RWPE2 (cell line): Measurements from ENCODE around the gene SLC2A9.
"Not testable (repeated sequence)": the region's sequence is repeated elsewhere in the genome, so short reads cannot be mapped to it uniquely, and the experiment has no call there.

Experiments used
- ATAC-seq: fragments of 200-7000 bp; cut with Tn5 transposase; 3 replicates; pipeline ENCODE4 v1.9.1; 2021; ENCODE audit warnings: low read depth
- DNase-seq: peaks from one replicate; pipeline ENCODE4 v3.0.0-alpha.2; 2020; ENCODE audit warnings: low spot score
- H3K27ac ChIP-seq: fragments of 450-650 bp; 2 replicates; pipeline ENCODE4 v1.5.1; 2017; ENCODE audit warnings: mild to moderate bottlenecking; ENCODE audit not compliant: poor library complexity, severe bottlenecking
- H3K27me3 ChIP-seq: fragments of 250-450 bp; sonication (Bioruptor Pico); 2 replicates; pipeline ENCODE4 v1.5.1; 2021; ENCODE audit warnings: mild to moderate bottlenecking, moderate library complexity; ENCODE audit not compliant: insufficient read depth, poor library complexity, severe bottlenecking
- H3K36me3 ChIP-seq: fragments of 250-450 bp; sonication (Bioruptor Pico); 2 replicates; pipeline ENCODE4 v1.5.1; 2020; ENCODE audit warnings: low read depth, mild to moderate bottlenecking, moderate library complexity
- H3K4me1 ChIP-seq: fragments of 250-450 bp; sonication (Bioruptor Pico); 2 replicates; pipeline ENCODE4 v1.5.1; 2021; ENCODE audit warnings: mild to moderate bottlenecking, moderate library complexity; ENCODE audit not compliant: insufficient read depth, poor library complexity, severe bottlenecking
- H3K4me3 ChIP-seq: fragments of 250-450 bp; sonication (Bioruptor Pico); 2 replicates; pipeline ENCODE4 v1.5.1; 2021; ENCODE audit warnings: mild to moderate bottlenecking, moderate library complexity; ENCODE audit not compliant: severe bottlenecking
- H3K9me3 ChIP-seq: fragments of 250-450 bp; sonication (Bioruptor Pico); 2 replicates; pipeline ENCODE4 v1.5.1; 2021; ENCODE audit warnings: mild to moderate bottlenecking, moderate library complexity; ENCODE audit not compliant: severe bottlenecking
- CTCF ChIP-seq: fragments of 450-650 bp; IDR thresholded peaks from one replicate; pipeline ENCODE4 v1.5.1; 2017; ENCODE audit warnings: mild to moderate bottlenecking, moderate library complexity; ENCODE audit not compliant: poor library complexity, severe bottlenecking

Gene SLC2A9

GRCh38 chr4:9808077-9808476 is 213.2 kb downstream of the SLC2A9 start:
- no peak for ATAC-seq

GRCh38 chr4:9804918-9805317 is 216.4 kb downstream of the SLC2A9 start:
- Histone ChIP-seq H3K27ac (no peak overlapping the region), H3K27me3 (no peaks in the 10 kb centered on the region), H3K36me3 (no peaks in the 10 kb centered on the region; the same call in 1 of the 2 replicates), H3K4me3 (no peak overlapping the region), H3K9me3 (no peaks in the 10 kb centered on the region), H3K4me1 (no peaks in the 10 kb centered on the region)
- ATAC-seq (peak; percentile 37; the same call in 2 of the 3 replicates), DNase-seq (no peak)
- TF ChIP-seq CTCF: no peak

More at GRCh38 chr4:9808077-9808476, 213.2 kb downstream of the SLC2A9 start:
- H3K9me3 ChIP-seq: no peaks in the 10 kb centered on the region
- no peak overlapping the region for H3K4me3 ChIP-seq
- H3K4me1 ChIP-seq: no peaks in the 10 kb centered on the region
- H3K27me3 ChIP-seq: no peaks in the 10 kb centered on the region
- DNase-seq: no peak
- no peaks in the 10 kb centered on the region; the same call in 1 of the 2 replicates for H3K36me3 ChIP-seq
- no peak overlapping the region for H3K27ac ChIP-seq
- no peak for TF ChIP-seq CTCF

- no peak for DNase-seq
- no peak for ATAC-seq
Observed at GRCh38 chr4:9800848-9801247, 220.4 kb downstream of the SLC2A9 start.

GRCh38 chr4:9796641-9797040 is 224.7 kb downstream of the SLC2A9 start:
- ATAC-seq, H3K4me3 ChIP-seq, H3K9me3 ChIP-seq, DNase-seq, H3K27me3 ChIP-seq, H3K36me3 ChIP-seq, H3K4me1 ChIP-seq, H3K27ac ChIP-seq: not testable (repeated sequence)

More at GRCh38 chr4:9800848-9801247, 220.4 kb downstream of the SLC2A9 start:
- H3K4me1 ChIP-seq: no peaks in the 10 kb centered on the region
- no peaks in the 10 kb centered on the region for H3K27me3 ChIP-seq
- no peak overlapping the region for H3K4me3 ChIP-seq
- no peak overlapping the region for H3K27ac ChIP-seq
- H3K36me3 ChIP-seq: no peaks in the 10 kb centered on the region
- TF ChIP-seq CTCF: no peak
- H3K9me3 ChIP-seq: no peaks in the 10 kb centered on the region

- no peak for TF ChIP-seq CTCF
- Histone ChIP-seq H3K4me1 (no peaks in the 10 kb centered on the region), H3K4me3 (no peak overlapping the region), H3K9me3 (no peaks in the 10 kb centered on the region), H3K27me3 (no peaks in the 10 kb centered on the region), H3K27ac (no peak overlapping the region), H3K36me3 (no peaks in the 10 kb centered on the region)
- ATAC-seq (no peak), DNase-seq (no peak)
Observed at GRCh38 chr4:9792381-9792780, 228.9 kb downstream of the SLC2A9 start.

- not testable (repeated sequence) for DNase-seq, H3K4me3 ChIP-seq, ATAC-seq, H3K4me1 ChIP-seq, H3K27me3 ChIP-seq, H3K27ac ChIP-seq, H3K9me3 ChIP-seq, H3K36me3 ChIP-seq
Observed at GRCh38 chr4:9785891-9786290, 235.4 kb downstream of the SLC2A9 start.
